LNCaP clone FGC (cell line): ENCODE data around the gene TAOK1.
A peak's percentile ranks its signal among the peaks of the same experiment; 100 is the strongest.

Source experiments
- DNase-seq: peaks from one replicate; pipeline ENCODE4 v3.0.0-alpha.2; 2011; ENCODE audit warnings: low read depth
- H3K4me3 ChIP-seq: 2 replicates; pipeline ENCODE4 v1.5.1; 2011; ENCODE audit warnings: mild to moderate bottlenecking, low read depth, low read length, control low read depth
- TF ChIP-seq, protein P1 (sequence below): IDR thresholded peaks from 2 replicates; pipeline ENCODE4 v1.5.1; 2012; ENCODE audit warnings: mild to moderate bottlenecking; ENCODE audit not compliant: control insufficient read depth, insufficient read depth; ENCODE audit errors: extremely low read depth

Gene TAOK1

DNA sequence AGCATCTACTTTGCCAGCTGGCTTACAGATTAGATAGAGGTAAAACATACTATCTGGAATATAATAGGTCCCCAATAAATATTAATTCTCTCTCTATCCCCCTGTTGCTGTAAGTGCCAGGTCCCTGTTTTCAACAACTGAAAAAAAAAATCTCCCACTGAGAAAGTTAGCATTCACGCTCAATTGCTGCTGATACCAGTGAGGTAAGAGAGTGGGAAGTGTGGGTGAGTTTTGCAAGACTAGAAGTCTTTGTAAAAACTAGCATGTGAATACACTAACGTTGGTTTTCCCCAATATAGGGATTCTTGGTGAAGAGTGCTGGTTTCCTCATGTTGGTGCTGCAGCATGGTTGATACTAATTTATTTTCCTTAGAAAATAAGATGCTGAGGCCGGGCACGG lies 11.7 kb upstream of the TAOK1 start:
- no peak for DNase-seq
- TF ChIP-seq, protein P1, sequence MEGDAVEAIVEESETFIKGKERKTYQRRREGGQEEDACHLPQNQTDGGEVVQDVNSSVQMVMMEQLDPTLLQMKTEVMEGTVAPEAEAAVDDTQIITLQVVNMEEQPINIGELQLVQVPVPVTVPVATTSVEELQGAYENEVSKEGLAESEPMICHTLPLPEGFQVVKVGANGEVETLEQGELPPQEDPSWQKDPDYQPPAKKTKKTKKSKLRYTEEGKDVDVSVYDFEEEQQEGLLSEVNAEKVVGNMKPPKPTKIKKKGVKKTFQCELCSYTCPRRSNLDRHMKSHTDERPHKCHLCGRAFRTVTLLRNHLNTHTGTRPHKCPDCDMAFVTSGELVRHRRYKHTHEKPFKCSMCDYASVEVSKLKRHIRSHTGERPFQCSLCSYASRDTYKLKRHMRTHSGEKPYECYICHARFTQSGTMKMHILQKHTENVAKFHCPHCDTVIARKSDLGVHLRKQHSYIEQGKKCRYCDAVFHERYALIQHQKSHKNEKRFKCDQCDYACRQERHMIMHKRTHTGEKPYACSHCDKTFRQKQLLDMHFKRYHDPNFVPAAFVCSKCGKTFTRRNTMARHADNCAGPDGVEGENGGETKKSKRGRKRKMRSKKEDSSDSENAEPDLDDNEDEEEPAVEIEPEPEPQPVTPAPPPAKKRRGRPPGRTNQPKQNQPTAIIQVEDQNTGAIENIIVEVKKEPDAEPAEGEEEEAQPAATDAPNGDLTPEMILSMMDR: no peak
- no peak overlapping the region for H3K4me3 ChIP-seq

DNA sequence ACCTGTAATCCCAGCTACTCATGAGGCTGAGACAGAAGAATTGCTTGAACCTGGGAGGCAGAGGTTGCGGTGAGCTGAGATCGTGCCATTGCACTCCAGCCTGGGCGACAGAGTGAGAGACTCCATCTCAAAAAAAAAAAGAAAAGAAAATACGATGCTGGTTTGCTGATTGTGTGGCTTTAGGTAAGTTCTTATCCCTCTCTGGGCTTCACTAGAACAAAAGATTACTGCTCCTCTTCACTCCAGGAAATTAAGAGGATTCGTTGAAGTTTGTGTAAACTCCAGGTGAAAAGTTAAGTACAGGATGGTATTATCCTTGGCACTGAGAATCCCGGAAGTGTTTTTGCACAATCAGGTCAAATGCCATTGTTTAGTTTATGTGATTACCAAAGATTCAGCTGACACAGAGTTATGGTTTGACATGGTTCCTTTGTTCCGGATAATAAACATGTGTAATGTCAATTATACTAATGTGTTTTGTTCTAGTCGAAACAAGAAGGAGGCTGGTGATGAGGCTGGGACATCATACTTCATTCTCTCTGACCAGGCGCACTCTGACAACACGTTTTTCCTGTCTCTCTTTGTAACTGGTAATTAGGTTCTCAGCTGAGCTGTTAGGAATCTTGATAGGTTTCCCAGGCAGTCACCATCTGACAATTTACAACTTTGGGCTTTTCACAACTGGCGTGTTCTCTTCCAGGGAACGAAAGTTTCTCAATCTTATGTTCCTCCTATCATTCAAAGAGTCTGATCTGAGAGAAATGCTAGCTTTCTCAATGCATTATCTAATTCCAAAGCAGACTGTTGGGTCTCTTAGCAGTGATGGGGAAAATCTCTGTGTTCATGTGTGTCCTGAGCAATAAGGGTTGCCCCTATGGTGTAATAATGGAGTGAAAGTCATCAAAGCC lies 10.8 kb upstream of the TAOK1 start:
- TF ChIP-seq, protein P1: no peak
- DNase-seq: peak; percentile 81

DNA sequence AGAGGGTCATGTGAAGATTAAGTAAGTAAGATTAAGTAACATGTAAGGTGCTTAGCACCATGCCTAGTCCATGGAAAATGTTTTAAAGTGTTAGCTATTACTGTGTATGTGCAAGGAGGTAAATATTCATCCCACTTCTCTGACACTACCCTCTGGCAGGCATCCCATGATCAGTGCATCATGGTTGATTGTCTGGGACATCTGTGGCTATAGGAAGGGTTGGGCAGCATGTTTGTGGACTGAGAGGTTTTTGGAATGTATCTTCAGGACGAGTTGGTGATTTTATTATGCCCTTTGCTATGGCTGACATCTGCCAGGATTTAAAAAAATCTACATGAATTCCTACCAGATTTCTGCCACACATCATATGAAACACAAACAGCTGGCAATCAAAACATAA lies 6.5 kb upstream of the TAOK1 start:
- DNase-seq: no peak
- H3K4me3 ChIP-seq: no peak overlapping the region
- TF ChIP-seq, protein P1: no peak

More for the DNA sequence above, 10.8 kb upstream of the TAOK1 start:
- H3K4me3 ChIP-seq: peak overlapping the region; percentile 2; the same call in 1 of the 2 replicates

DNA sequence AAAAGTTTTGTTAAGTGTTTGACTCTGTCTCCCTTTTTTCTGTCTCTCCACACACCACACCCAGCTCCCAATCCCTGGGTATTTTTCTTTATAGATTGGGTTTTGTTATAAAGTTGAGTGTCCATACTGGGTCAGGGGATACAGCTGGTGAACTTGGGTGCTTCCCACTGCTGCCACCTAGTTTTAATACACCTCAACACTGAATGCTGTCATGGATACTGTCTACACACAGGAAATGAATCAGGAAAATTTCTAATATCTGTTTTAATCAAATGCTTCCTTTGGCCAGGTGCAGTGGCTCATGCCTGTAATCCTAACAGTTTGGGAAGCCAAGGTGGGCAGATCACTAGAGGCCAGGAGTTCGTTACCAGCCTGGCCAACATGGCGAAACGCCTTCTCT lies 5.3 kb upstream of the TAOK1 start:
- no peak for DNase-seq
- TF ChIP-seq, protein P1: no peak
- H3K4me3 ChIP-seq: no peak overlapping the region

DNA sequence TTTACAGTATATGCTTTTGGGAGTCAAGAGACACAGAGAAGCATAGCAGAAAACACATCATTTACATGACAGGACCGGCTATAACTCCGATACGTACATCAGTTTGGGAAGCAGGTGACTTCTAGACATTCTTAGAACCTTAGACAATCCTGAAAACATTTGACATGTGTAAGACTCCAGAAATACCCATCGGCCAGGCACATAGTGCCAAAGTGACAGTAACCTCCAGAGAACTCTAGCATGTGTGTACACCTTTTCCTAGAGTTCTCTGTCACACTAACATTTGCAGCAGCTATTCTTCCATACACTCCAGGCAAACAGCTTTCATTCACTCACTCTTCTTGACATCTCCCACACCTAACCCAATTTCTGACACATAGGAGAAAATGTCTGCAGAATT lies 3.4 kb upstream of the TAOK1 start:
- TF ChIP-seq, protein P1: no peak
- DNase-seq: no peak
- H3K4me3 ChIP-seq: no peak overlapping the region

DNA sequence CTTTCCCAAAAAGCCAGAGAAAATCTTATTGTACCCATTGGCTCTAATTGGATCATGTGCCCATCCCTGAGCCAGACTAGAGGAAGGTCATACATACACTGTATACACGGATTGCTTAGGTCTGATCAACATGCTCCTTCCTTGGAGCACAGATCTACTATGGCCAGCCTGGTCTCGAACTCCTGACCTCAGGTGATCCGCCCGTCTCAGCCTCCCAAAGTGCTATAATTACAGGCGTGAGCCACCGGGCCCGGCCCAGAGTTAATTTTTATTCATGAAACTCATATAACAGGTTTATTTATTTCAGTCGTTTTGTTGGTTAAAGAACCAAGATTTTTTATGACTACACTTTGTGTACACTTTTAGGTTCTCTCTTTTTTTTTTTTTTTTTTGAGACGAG lies 1.2 kb upstream of the TAOK1 start:
- H3K4me3 ChIP-seq: no peak overlapping the region
- no peak for DNase-seq
- TF ChIP-seq, protein P1: no peak
